Measurements from ENCODE around the gene HHATL. TPM values are rescaled to one million over a fixed set of nuclear protein-coding genes. Genes with fewer than 3 reads are reported as not detected.

HHATL gene
- total RNA-seq, 1 donor from 2014 or later = not detected

- no peak for TF ChIP-seq CTCF (IDR thresholded peaks at IDR 0.05; ENCODE audit: insufficient read depth, low read length, severe bottlenecking)
- no peak overlapping the region for H3K4me3 ChIP-seq (ENCODE audit: low read depth, low read length)
- no peaks in the 10 kb centered on the region for H3K36me3 ChIP-seq (ENCODE audit: control insufficient read depth, insufficient read depth, low read length)
- peaks cover 11% of the 10 kb centered on the region for H3K27me3 ChIP-seq (ENCODE audit: control insufficient read depth, insufficient read depth, low read length)
- DNase-seq (ENCODE audit: low read depth) (no peak), FAIRE-seq (peak; percentile 23)
These were observed 11.6 kb downstream of the HHATL start for GRCh38 chr3:42690766-42691680.

GRCh38 chr3:42690191-42690590 lies 12.4 kb downstream of the HHATL start:
- Histone ChIP-seq H3K27me3 (ENCODE audit: control insufficient read depth, insufficient read depth, low read length) (peaks cover 18% of the 10 kb centered on the region), H3K36me3 (ENCODE audit: control insufficient read depth, insufficient read depth, low read length) (no peaks in the 10 kb centered on the region), H3K4me3 (ENCODE audit: low read depth, low read length) (no peak overlapping the region)
- FAIRE-seq = no peak
- TF ChIP-seq CTCF (IDR thresholded peaks at IDR 0.05; ENCODE audit: insufficient read depth, low read length, severe bottlenecking) = no peak
- no peak for DNase-seq (ENCODE audit: low read depth)

- Histone ChIP-seq H3K27me3 (ENCODE audit: control insufficient read depth, insufficient read depth, low read length) (peaks cover 21% of the 10 kb centered on the region), H3K36me3 (ENCODE audit: control insufficient read depth, insufficient read depth, low read length) (no peaks in the 10 kb centered on the region), H3K4me3 (ENCODE audit: low read depth, low read length) (no peak overlapping the region)
- DNase-seq (ENCODE audit: low read depth) = no peak
- TF ChIP-seq CTCF (IDR thresholded peaks at IDR 0.05; ENCODE audit: insufficient read depth, low read length, severe bottlenecking) = no peak
- FAIRE-seq = no peak
These were observed 13.1 kb downstream of the HHATL start for GRCh38 chr3:42689421-42690014.

- no peak for TF ChIP-seq CTCF (IDR thresholded peaks at IDR 0.05; ENCODE audit: insufficient read depth, low read length, severe bottlenecking)
- H3K4me3 ChIP-seq (ENCODE audit: low read depth, low read length) = no peak overlapping the region
- H3K27me3 ChIP-seq (ENCODE audit: control insufficient read depth, insufficient read depth, low read length) = peaks cover 21% of the 10 kb centered on the region
- no peaks in the 10 kb centered on the region for H3K36me3 ChIP-seq (ENCODE audit: control insufficient read depth, insufficient read depth, low read length)
- DNase-seq (ENCODE audit: low read depth) (no peak), FAIRE-seq (no peak)
These were observed 13.8 kb downstream of the HHATL start for GRCh38 chr3:42688487-42689420.

GRCh38 chr3:42688016-42688415 lies 14.6 kb downstream of the HHATL start:
- no peak for TF ChIP-seq CTCF (IDR thresholded peaks at IDR 0.05; ENCODE audit: insufficient read depth, low read length, severe bottlenecking)
- H3K36me3 ChIP-seq (ENCODE audit: control insufficient read depth, insufficient read depth, low read length) = no peaks in the 10 kb centered on the region
- H3K27me3 ChIP-seq (ENCODE audit: control insufficient read depth, insufficient read depth, low read length) = peaks cover 21% of the 10 kb centered on the region
- DNase-seq (ENCODE audit: low read depth) (no peak), FAIRE-seq (no peak)
- H3K4me3 ChIP-seq (ENCODE audit: low read depth, low read length) = no peak overlapping the region
